Aorta (tissue), 5 donors: ENCODE measurements around the gene XIRP2. TPM values are rescaled to one million over a fixed set of nuclear protein-coding genes. Genes with fewer than 3 reads are reported as not detected.

Source experiments
- ATAC-seq: fragments of 200-7000 bp; cut with Tn5 transposase; one replicate; pipeline ENCODE4 v1.9.1; 2022; ENCODE audit warnings: moderate library complexity; ENCODE audit not compliant: low FRiP score
- DNase-seq, 2 donors: peaks; one replicate each; pipeline ENCODE4 v3.0.0-alpha.2; 2020
- H3K27ac ChIP-seq, 2 donors: one replicate each; pipeline ENCODE4 v1.5.1; 2013; ENCODE audit warnings: low read length in 2 of 2, mild to moderate bottlenecking in 2 of 2, moderate library complexity in 2 of 2, control low read depth in 1 of 2, inconsistent platforms in 1 of 2, low read depth in 1 of 2
- H3K27me3 ChIP-seq, 2 donors: one replicate each; pipeline ENCODE4 v1.6.1; 2013; ENCODE audit warnings: control low read depth in 1 of 2, low read length in 1 of 2, mild to moderate bottlenecking in 1 of 2, moderate library complexity in 1 of 2; ENCODE audit not compliant: insufficient read depth in 2 of 2, control insufficient read depth in 1 of 2
- H3K36me3 ChIP-seq, 2 donors: one replicate each; pipeline ENCODE4 v1.6.1; 2013; ENCODE audit warnings: control low read depth in 1 of 2, low read length in 1 of 2, mild to moderate bottlenecking in 1 of 2; ENCODE audit not compliant: insufficient read depth in 2 of 2, control insufficient read depth in 1 of 2
- H3K4me1 ChIP-seq, 2 donors: one replicate each; pipeline ENCODE4 v1.6.1; 2013; ENCODE audit warnings: low read length in 2 of 2, control low read depth in 1 of 2, mild to moderate bottlenecking in 1 of 2, moderate library complexity in 1 of 2; ENCODE audit not compliant: insufficient read depth in 2 of 2, control insufficient read depth in 1 of 2
- H3K4me3 ChIP-seq, 2 donors: one replicate each; pipeline ENCODE4 v1.5.1; 2013; ENCODE audit warnings: low read length in 2 of 2, control low read depth in 1 of 2, mild to moderate bottlenecking in 1 of 2
- H3K9me3 ChIP-seq: one replicate; pipeline ENCODE4 v1.6.1; 2013; ENCODE audit warnings: mild to moderate bottlenecking, low read length; ENCODE audit not compliant: control insufficient read depth
- WGBS, 2 donors: extraction: QIAGEN DNeasy Blood & Tissue Kit; methylation state at CpG; one replicate each; pipeline ENCODE4 v1.1.7; 2013; 5-methylcytosine and 5-hydroxymethylcytosine counted together
- intact Hi-C, 2 donors: fragments of 100-400 bp; cut with DNase I; formaldehyde crosslinking; loops; one replicate each; pipeline versions ENCODE4 v1.14.2 to v1.15.0; 2022
- polyA plus RNA-seq, 2 donors: library from polyadenylated mRNA; stranded (reverse); fragments of 200-250 nt; gene quantifications; one replicate each; pipeline ENCODE4 v1.2.3, GENCODE V29; 2013
- total RNA-seq, 2 donors: library from RNA; stranded (reverse); fragmentation: NEBNext Ultra II Directional; extraction: Animal tissue kit (Norgen Biotek cat#: 25700); gene quantifications; one replicate each; pipeline ENCODE4 v1.2.1, GENCODE V29; 2021
- donor health status: healthy with polysubstance abuse.
- donor health status: Bipolar disorder and iron deficiency.
- donor health status: DM: no; HTN: no; CAD: no.
- donor health status: DM: no; HTN: no; CAD: no.
- donor health status: DM: yes; HTN: yes; CAD: no.

XIRP2 gene
- total and polyA plus RNA-seq, 4 donors = 0.15 to 3.8 (median 0.24) TPM

DNA sequence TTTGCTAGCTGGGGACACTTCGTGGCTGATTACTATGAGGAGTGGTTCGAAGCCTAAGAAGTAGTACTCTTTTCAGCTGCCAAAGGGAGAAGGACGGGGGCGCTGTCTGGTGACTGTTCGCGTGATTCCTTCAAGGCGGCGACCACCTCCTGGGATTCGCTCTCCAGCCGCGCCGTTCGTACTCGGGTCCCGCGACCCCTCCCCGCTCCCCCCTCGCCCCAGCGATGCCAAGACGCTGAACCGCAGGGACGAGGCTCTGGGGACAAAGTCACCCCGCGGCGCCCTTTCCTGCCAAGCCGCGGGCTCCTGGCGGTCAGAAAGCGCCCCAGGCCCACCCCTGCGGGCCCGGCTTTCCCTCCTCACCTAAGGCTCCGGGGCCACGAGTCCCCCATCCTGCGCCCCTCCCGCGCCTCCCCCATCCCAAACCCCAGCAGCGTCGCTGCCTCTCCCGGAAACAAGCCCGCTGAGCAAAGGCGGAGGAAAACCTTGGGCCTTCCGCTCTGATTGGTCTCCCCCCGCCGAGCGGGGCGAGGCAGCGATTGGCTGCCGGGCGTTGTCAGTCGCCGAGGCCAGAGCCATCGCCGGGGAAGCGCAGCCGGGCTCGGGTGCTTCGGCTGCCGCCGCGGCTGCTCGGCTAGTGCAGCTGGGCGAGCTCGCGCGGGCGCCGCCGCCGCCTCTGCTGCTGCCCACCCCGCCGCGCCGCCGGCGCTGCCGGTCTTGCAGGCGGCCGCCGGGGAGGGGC, 404.3 kb downstream of the XIRP2 start, which contains the start of gene B3GALT1:
TSS of gene B3GALT1 (plus strand) at position 572 of the 742 bp plus-strand sequence.
- intact Hi-C loops = no loop called here
- peak; percentile 90 to 94 for DNase-seq

DNA sequence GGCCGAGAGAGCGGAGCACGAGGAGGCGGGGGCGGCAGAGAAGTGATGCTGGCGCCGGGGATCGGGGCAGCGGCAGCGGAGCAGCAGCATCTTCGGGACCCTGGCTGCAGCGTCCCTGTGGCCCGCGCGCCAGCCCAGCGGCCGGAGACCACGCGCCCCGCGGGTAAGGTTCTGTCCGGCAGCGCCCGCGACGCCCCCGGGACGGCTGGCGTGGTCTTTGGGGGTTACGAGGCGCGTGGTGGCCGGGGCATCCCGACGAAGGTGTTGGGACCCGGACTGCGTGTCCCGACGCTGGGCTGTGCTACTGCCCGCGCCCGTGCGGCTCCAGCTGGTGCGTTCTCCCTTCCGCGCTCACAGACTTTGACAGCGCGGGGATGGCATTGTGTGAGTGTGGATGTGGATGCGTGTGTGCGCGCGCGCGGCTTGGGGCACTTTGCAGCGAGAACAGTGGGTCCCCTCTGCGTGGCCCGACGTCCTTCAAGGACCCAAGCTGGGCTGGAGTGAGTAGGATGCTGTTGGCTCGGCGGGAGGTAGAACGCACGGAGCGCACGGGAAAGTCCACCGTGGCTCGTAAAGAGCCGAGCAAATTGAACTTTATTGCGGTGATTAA, 405.0 kb downstream of the XIRP2 start:
- WGBS, 2 donors = 1% methylated on average over 56 to 68 of the region's 68 CpGs
- H3K4me1 ChIP-seq = no peaks in the 10 kb centered on the region
- intact Hi-C loops = no loop called here
- peak overlapping the region; percentile 12 to 38 for H3K4me3 ChIP-seq
- peak; percentile 52 for ATAC-seq
- H3K27me3 ChIP-seq = no peaks in the 10 kb centered on the region
- H3K36me3 ChIP-seq = no peaks in the 10 kb centered on the region
- peak in 1 of 2 donors; percentile 45 for DNase-seq
- no peak overlapping the region for H3K27ac ChIP-seq
- no peaks in the 10 kb centered on the region for H3K9me3 ChIP-seq

More for the DNA sequence above, 404.3 kb downstream of the XIRP2 start, which contains the start of gene B3GALT1:
- Histone ChIP-seq H3K4me3 (peak within 1 kb of the TSS; percentile 38 to 43), H3K27me3 (no peaks in the 10 kb centered on the region), H3K27ac (no peak within 1 kb of the TSS), H3K4me1 (no peaks in the 10 kb centered on the region), H3K36me3 (no peaks in the 10 kb centered on the region), H3K9me3 (no peaks in the 10 kb centered on the region)
- ATAC-seq = peak; percentile 97
- 1% methylated on average over 65 to 79 of the region's 79 CpGs for WGBS, 2 donors

DNA sequence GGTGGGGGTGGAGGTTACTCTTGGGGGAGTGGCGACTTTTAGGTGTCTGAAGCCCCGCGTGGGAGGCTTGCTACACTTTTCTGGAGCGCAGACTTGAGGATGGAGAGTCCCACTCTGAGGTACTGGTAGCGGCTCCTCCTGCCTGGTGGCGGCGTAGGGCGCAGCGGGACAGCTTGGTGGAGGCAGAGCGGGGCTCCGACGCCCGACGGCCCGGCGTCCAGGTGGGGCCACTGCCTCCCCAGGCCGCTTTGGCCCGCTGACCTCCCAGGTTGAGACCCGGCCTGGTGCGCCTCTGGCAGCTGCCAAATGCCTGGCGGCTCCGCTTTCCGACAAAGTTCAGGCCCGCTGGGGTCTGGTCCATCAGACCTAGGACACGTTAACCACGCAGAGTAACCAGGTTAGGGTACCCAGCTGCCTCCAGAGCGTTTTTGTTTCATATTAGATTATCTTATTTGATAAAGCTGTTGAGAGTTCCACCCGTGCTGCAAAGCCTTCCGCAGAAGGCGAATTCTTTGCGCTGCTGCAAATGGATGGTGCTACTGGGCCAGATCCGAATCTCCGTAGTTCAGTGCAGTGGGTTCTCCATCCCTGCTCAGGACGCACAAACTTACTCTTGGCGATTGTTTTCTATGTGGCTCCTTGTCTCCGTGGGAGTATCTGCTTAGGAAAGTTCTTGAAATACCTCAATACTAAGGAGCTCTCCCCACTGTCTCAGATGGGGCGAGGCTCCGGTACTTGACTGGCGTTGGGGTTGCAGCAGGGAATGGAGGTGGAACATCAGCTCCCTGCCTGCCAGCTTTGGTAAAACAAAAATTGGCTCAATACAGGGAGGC, 405.9 kb downstream of the XIRP2 start:
- peak; percentile 36 to 76 for DNase-seq
- no peak overlapping the region for H3K27ac ChIP-seq
- H3K27me3 ChIP-seq = no peaks in the 10 kb centered on the region
- intact Hi-C loops = no loop called here
- H3K36me3 ChIP-seq = no peaks in the 10 kb centered on the region
- H3K9me3 ChIP-seq = no peaks in the 10 kb centered on the region
- ATAC-seq = peak; percentile 30
- H3K4me3 ChIP-seq = peak overlapping the region; percentile 46 to 63
- H3K4me1 ChIP-seq = no peaks in the 10 kb centered on the region
- WGBS, 2 donors = 1 to 2% methylated on average over 36 to 39 of the region's 39 CpGs

DNA sequence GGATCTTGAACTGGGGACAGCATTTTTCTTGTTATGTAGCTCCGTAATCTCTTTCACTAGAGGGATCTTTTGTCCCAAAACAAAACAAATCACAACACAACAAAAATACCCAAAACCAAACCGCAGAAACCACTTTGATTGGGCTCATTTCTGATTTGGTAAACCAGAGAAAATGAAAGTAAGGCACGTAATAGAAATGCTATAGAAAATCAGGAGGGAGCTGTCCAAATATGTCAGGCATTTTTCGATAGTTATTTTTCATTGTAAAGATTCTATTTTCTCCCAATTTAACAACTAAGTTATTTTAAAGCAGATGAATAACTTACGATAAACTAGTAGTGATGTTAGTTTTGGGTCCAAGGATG, 406.5 kb downstream of the XIRP2 start:
- 2% methylated on average over 5 of the region's 5 CpGs for WGBS, 2 donors
- no peak for ATAC-seq
- H3K27me3 ChIP-seq = no peaks in the 10 kb centered on the region
- H3K9me3 ChIP-seq = no peaks in the 10 kb centered on the region
- no peak for DNase-seq
- peak overlapping the region; percentile 46 to 63 for H3K4me3 ChIP-seq
- H3K27ac ChIP-seq = no peak overlapping the region
- no peaks in the 10 kb centered on the region for H3K36me3 ChIP-seq
- H3K4me1 ChIP-seq = no peaks in the 10 kb centered on the region
- intact Hi-C loops = no loop called here

DNA sequence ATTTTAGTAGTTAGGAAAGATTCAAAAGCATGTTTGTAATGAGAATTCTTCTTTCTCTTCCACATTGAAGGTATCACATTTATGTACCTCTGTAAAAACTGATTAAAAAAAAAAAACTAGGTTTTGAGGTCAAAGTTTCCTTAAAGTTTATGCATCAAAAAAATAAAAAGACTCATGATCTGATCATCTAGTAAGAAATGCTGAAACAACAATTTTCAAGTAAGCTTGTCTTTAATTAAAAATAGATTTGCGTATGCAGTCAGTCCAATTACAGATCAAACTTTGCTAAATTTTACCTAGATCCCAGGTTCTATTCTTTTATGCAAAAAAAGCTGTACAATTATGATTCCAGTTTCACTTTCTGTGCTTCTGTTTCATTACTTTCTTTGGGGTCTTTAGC, 409.0 kb downstream of the XIRP2 start:
- whole genome bisulfite sequencing, 2 donors = 93% methylated on average over 1 of the region's 1 CpG
- Histone ChIP-seq H3K27me3 (no peaks in the 10 kb centered on the region), H3K27ac (no peak overlapping the region)

DNA sequence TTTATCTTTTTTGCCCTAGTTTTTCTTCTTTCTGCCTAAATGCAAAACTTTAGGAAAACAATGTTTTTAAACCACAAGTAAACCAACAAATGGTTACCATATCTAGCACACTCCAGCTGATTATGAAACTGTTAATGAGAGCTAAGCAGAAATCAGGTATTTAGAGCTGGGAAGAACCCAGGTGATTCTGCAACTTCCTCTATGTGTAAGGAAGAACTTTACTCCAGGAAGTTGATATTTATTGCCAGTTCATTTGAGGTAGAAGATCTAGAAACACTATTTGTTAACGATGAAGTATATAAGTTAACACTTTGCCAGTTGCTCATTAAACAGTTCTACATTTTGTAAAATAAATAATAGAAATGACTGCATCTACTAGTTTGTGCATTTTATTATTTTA, 409.7 kb downstream of the XIRP2 start:
- no peaks in the 10 kb centered on the region for H3K36me3 ChIP-seq
- H3K27ac ChIP-seq = no peak overlapping the region
- intact Hi-C loops = no loop called here
- DNase-seq (no peak), ATAC-seq (no peak)
- no peaks in the 10 kb centered on the region for H3K4me1 ChIP-seq
- no peaks in the 10 kb centered on the region for H3K9me3 ChIP-seq
- H3K4me3 ChIP-seq = no peak overlapping the region
- H3K27me3 ChIP-seq = no peaks in the 10 kb centered on the region
- WGBS, 2 donors = 84 to 87% methylated on average over 1 of the region's 1 CpG

More for the DNA sequence above, 409.0 kb downstream of the XIRP2 start:
- no peak for ATAC-seq
- H3K4me1 ChIP-seq = no peaks in the 10 kb centered on the region
- no peaks in the 10 kb centered on the region for H3K9me3 ChIP-seq
- H3K4me3 ChIP-seq = no peak overlapping the region
- intact Hi-C loops = no loop called here
- no peak for DNase-seq
- no peaks in the 10 kb centered on the region for H3K36me3 ChIP-seq
